Astrocyte of the cerebellum (primary cell): ENCODE measurements around the gene CEP164.

Source experiments
- DNase-seq: peaks from one replicate; pipeline ENCODE4 v3.0.0-alpha.2; 2011; ENCODE audit warnings: low read depth
- H3K4me3 ChIP-seq: 2 replicates; pipeline ENCODE4 v1.5.1; 2011; ENCODE audit warnings: mild to moderate bottlenecking, low read depth, low read length, moderate library complexity
- CTCF ChIP-seq: IDR thresholded peaks from 2 replicates; pipeline ENCODE4 v1.5.1; 2012; ENCODE audit warnings: low read length, low read depth, moderate library complexity, mild to moderate bottlenecking; ENCODE audit errors: missing control alignments
- in situ Hi-C: cut with HindIII; loops from 2 replicates; pipeline ENCODE4 v1.10.0; 2017; ENCODE audit warnings: low sequenced_read_pairs

CEP164 gene

DNA sequence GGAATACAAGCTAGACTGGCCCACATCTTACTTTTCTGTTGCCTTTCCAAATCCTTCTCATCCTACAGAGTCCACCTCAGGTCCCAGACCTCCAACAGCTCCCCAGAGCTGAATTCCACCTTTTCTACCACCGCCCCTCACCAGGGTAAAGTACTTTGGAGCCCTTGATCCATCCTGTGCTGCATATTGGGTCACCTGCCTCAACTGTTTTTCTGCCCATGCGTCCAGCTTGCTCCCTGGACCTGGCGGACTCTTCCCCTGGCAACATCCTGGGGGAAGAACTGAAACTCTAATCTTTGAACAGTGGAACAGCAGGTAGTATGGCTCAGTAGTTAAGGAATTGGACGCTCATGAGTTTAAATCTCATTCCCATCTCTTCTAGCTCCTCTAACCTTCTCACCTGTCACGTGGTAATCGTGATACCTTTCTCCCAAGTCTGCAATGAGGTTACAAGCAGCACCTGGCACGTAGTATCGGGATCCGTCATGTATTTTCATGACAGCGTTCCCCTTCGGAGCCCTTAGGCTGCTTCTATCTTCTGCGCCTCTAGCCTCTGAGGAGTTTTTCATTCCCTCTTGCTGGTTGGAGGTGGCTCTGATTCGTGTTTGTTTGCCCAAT lies 98.1 kb downstream of the CEP164 start:
- no peak for DNase-seq
- H3K4me3 ChIP-seq, result no peak overlapping the region
- in situ Hi-C loops, result no loop called here
- no peak for TF ChIP-seq CTCF

- DNase-seq, result peak; percentile 8
- TF ChIP-seq CTCF, result peak; percentile 99
- no peak overlapping the region for H3K4me3 ChIP-seq
- in situ Hi-C loops, result no loop called here
These were observed 98.6 kb downstream of the CEP164 start for GRCh38 chr11:117426297-117426685.

DNA sequence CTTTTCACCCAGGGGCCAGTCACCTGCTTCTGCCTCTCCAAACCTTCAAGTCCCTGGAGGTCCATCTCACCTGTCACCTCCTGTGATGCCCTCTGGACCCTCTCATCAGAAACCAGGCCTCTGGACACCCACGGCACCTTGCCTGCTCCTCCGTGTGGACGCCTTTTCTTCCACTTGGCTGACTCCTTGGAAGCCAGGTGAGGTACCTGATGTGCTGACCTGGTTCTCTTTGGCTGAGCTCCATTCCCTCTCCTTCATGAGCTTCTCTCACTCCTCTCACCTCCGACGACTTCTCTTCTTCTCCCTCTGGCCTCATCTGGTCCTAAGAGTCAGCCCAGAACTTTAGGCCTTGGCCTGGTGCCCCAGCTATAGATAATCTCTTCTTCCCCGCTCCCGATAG lies 99.3 kb downstream of the CEP164 start:
- no peak overlapping the region for H3K4me3 ChIP-seq
- DNase-seq, result no peak
- TF ChIP-seq CTCF, result no peak
- in situ Hi-C loops, result no loop called here

DNA sequence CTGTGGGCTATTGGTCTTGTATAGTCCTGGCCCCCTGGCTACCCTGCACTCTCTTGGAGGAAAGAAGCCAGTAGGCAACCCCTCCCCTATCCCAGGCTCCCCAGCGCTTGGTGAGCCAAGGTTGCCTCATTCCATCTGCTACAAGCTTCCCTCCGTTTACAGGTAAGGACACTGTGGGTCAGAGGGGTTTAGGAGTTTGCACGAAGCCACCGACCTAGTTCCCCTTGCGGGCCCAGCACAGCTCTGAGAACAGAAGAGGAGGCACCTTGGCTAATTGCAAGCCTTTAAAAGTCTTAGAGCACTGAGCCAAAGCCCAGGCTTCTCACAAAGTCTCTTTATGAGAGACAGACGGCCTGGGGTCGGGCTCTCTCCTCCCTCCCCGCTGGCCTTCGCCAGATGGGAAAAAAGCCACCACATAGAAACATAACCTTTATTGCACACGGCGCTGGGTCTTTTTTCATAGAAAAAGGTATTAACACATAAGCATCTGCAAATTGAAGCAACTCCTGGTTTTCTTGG lies 99.8 kb downstream of the CEP164 start:
- no peak for DNase-seq
- in situ Hi-C loops, result no loop called here
- no peak overlapping the region for H3K4me3 ChIP-seq
- TF ChIP-seq CTCF, result no peak

DNA sequence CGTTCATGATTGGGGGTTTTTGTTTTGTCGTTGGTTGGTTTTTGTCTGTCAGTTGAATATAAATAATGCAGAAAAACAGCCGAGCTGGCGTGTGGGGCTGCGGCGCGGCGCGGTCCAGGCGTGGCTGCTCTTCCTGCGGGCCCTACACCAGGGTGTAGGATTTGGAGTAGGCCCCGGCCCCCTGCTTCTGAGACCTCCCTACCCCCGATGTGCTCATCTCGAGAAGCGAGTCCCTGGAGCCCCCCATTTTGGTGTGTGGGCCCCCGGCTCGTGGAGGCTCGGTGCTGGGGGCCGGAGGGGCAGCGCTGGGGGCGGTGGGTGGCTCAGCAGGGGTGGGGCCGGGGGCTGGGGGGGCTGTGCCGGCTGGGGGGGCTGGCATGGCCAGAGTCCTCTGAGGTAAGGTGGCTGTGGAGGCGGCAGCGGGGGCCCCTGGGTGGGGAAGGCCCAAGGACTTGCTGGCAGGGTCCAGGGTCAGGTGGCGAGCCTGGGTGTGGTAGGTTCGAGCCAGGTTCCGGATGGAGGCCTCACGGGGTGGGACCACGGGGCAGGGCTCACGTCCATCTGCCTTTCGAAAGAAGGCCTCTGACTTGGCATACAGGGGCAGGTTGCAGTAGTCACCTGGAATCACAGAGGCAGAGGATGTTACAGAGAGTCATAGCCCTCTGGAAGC lies 100.7 kb downstream of the CEP164 start:
- no peak for TF ChIP-seq CTCF
- no peak overlapping the region for H3K4me3 ChIP-seq
- DNase-seq, result no peak
- in situ Hi-C loops, result no loop called here

GRCh38 chr11:117428856-117429229 lies 101.2 kb downstream of the CEP164 start:
- TF ChIP-seq CTCF, result no peak
- in situ Hi-C loops, result no loop called here
- no peak overlapping the region for H3K4me3 ChIP-seq
- no peak for DNase-seq
